Bronchial smooth muscle cell (primary cell): ENCODE data around the gene OXTR. TPM values are rescaled to one million over a fixed set of nuclear protein-coding genes. Genes with fewer than 3 reads are reported as not detected.

Source experiments
- total RNA-seq: library from RNA; depleted of rRNA; stranded (reverse); fragments of >200 nt; gene quantifications from 2 replicates; pipeline ENCODE4 v1.2.1, GENCODE V29; 2014

OXTR gene
- 0.09 and 0.32 TPM in 2 replicates for total RNA-seq

DNA sequence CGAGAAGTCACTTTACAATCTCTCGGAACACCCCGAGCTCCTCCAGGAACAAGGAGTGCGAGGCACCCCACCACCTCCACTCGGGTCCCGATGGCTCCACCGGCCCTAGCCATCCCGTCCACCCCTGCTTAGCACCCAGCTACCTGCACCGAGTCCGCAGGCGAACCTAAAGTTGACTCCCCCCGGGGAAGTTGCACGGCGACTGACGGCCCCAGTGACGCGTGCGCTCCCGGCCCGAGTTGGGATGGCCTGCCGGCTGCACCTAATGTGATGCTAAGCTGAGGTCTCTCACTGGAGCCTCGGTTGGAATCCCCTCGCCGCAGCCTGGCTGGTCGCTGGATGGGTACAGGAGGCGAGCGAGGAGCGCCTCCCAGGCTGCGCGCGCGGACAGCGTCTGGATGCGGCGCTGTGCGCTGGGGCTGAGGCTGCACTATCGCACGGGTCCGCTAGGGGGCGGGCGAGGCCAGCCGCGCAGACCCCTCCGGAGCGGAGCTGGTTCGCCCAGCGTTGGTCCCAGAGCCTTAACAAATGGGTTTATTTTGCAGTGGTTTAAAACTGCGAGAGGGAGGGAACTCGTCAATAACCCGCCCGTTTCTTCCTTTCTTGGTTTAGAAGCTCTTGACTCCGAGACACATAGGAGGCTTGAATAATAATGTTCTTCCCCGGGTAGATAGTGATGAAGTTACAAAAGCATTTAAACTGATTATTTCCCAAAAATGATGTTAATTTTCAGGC is at the start of gene OXTR:
OXTR (minus strand) TSS at position 526 of the 735 bp plus-strand sequence. CDS start 1,426 bp downstream, outside the sequence.

GRCh38 chr3:8733332-8734094 is 35.9 kb downstream of the OXTR start, which contains the start of gene CAV3:
Gene CAV3, plus strand, starts transcription at chr3:8733802. Its CDS starts 75 bp downstream, at chr3:8733877.

Other genes with a start within 250 kb of the OXTR start
- gene SSUH2, start 124.8 kb downstream of the OXTR start, total RNA-seq, result not detected in 2 replicates
- gene CAV3, start 35.8 kb downstream of the OXTR start, total RNA-seq, result not detected in 2 replicates
- 2.8 and 4.9 TPM in 2 replicates for gene RAD18, start 193.9 kb upstream of the OXTR start, total RNA-seq